HEK293 (cell line): Measurements from ENCODE around the gene TNRC6A.

Experiments used
- CTCF ChIA-PET: fragments of 350-600 bp; formaldehyde crosslinking; extraction: SDS; loops from one replicate; lab custom pipeline; 2021; ENCODE audit warnings: antibody characterized with exemption; lab: Yijun Ruan, JAX
- POLR2A ChIA-PET: fragments of 300-600 bp; formaldehyde crosslinking; extraction: SDS; loops from one replicate; lab custom pipeline; 2020; ENCODE audit warnings: antibody characterized with exemption, inconsistent platforms; lab: Yijun Ruan, JAX
- H3K27ac ChIP-seq: fragments of 200-500 bp; sonication (Bioruptor generic); 2 replicates; pipeline ENCODE4 v1.5.1; 2014; ENCODE audit warnings: low read depth, low read length, control low read depth, inconsistent platforms; ENCODE audit errors: extremely low read depth
- H3K36me3 ChIP-seq, 2 experiments: fragments of 200-500 bp in 1 of 2; sonication (Bioruptor generic) in 1 of 2; 1 replicate in 1 of 2; 2 replicates in 1 of 2; pipeline ENCODE4 v1.5.1; 2014 to 2017; ENCODE audit warnings: inconsistent platforms in 2 of 2, low read length in 2 of 2; ENCODE audit not compliant: control insufficient read depth in 2 of 2, insufficient read depth in 1 of 2
- H3K4me1 ChIP-seq: fragments of 200-500 bp; sonication (Bioruptor generic); 2 replicates; pipeline ENCODE4 v1.5.1; 2014; ENCODE audit warnings: mild to moderate bottlenecking, low read length, inconsistent platforms; ENCODE audit not compliant: control insufficient read depth, insufficient read depth
- H3K4me3 ChIP-seq: 2 replicates; pipeline ENCODE4 v1.5.1; 2011; ENCODE audit warnings: low read depth, mild to moderate bottlenecking, control low read depth, low read length, moderate library complexity
- H3K9me3 ChIP-seq: fragments of 200-500 bp; sonication (Bioruptor generic); 2 replicates; pipeline ENCODE4 v1.5.1; 2014; ENCODE audit warnings: low read depth, low read length, inconsistent platforms; ENCODE audit not compliant: control insufficient read depth, insufficient read depth
- SCRT2 ChIP-seq: fragments of 450-650 bp; formaldehyde crosslinking; IDR thresholded peaks from 2 replicates; pipeline ENCODE4 v1.5.1; 2016; ENCODE audit warnings: missing biosample characterization, missing genetic modification characterization
- SP7 ChIP-seq: fragments of 450-650 bp; formaldehyde crosslinking; IDR thresholded peaks from 2 replicates; pipeline ENCODE4 v1.5.1; 2016; ENCODE audit warnings: missing biosample characterization, missing genetic modification characterization
- ZBTB8A ChIP-seq: fragments of 450-650 bp; formaldehyde crosslinking; IDR thresholded peaks from 2 replicates; pipeline ENCODE4 v1.5.1; 2016; ENCODE audit warnings: missing biosample characterization, missing genetic modification characterization
- ZEB2 ChIP-seq: fragments of 450-650 bp; formaldehyde crosslinking; IDR thresholded peaks from 2 replicates; pipeline ENCODE4 v1.5.1; 2016; ENCODE audit warnings: missing biosample characterization, missing genetic modification characterization
- ZFP69B ChIP-seq: fragments of 450-650 bp; formaldehyde crosslinking; IDR thresholded peaks from 2 replicates; pipeline ENCODE4 v1.5.1; 2016; ENCODE audit warnings: missing biosample characterization, missing genetic modification characterization
- ZNF112 ChIP-seq: fragments of 450-650 bp; formaldehyde crosslinking; IDR thresholded peaks from 2 replicates; pipeline ENCODE4 v1.5.0; 2017; ENCODE audit warnings: missing biosample characterization, missing genetic modification characterization
- ZNF140 ChIP-seq: fragments of 450-650 bp; formaldehyde crosslinking; IDR thresholded peaks from 2 replicates; pipeline ENCODE4 v1.5.1; 2016; ENCODE audit warnings: missing biosample characterization, missing genetic modification characterization
- ZNF211 ChIP-seq: fragments of 450-650 bp; formaldehyde crosslinking; IDR thresholded peaks from 2 replicates; pipeline ENCODE4 v1.5.1; 2016; ENCODE audit warnings: low read depth, missing biosample characterization, missing genetic modification characterization
- ZNF24 ChIP-seq: fragments of 450-650 bp; formaldehyde crosslinking; IDR thresholded peaks from 2 replicates; pipeline ENCODE4 v1.5.1; 2016; ENCODE audit warnings: missing biosample characterization, missing genetic modification characterization
- ZNF302 ChIP-seq: fragments of 450-650 bp; formaldehyde crosslinking; IDR thresholded peaks from 2 replicates; pipeline ENCODE4 v1.5.1; 2016; ENCODE audit warnings: missing biosample characterization, missing genetic modification characterization, low read depth
- ZNF350 ChIP-seq: fragments of 450-650 bp; formaldehyde crosslinking; IDR thresholded peaks from 2 replicates; pipeline ENCODE4 v1.5.0; 2017; ENCODE audit warnings: missing biosample characterization, mild to moderate bottlenecking, missing genetic modification characterization
- ZNF354C ChIP-seq: fragments of 450-650 bp; formaldehyde crosslinking; IDR thresholded peaks from 2 replicates; pipeline ENCODE4 v1.5.1; 2016; ENCODE audit warnings: missing biosample characterization, missing genetic modification characterization, low read depth, borderline replicate concordance
- ZNF366 ChIP-seq: fragments of 450-650 bp; formaldehyde crosslinking; conservative IDR thresholded peaks from 2 replicates; pipeline ENCODE4 v1.5.1; 2016; ENCODE audit warnings: missing biosample characterization, missing genetic modification characterization
- ZNF416 ChIP-seq: fragments of 450-650 bp; formaldehyde crosslinking; IDR thresholded peaks from 2 replicates; pipeline ENCODE4 v1.5.1; 2016; ENCODE audit warnings: missing biosample characterization, missing genetic modification characterization
- ZNF623 ChIP-seq: fragments of 450-650 bp; formaldehyde crosslinking; IDR thresholded peaks from 2 replicates; pipeline ENCODE4 v1.5.1; 2016; ENCODE audit warnings: missing biosample characterization, missing genetic modification characterization
- ZNF624 ChIP-seq: fragments of 450-650 bp; formaldehyde crosslinking; IDR thresholded peaks from 2 replicates; pipeline ENCODE4 v1.5.1; 2017; ENCODE audit warnings: missing biosample characterization, missing genetic modification characterization
- ZNF747 ChIP-seq: fragments of 450-650 bp; formaldehyde crosslinking; IDR thresholded peaks from 2 replicates; pipeline ENCODE4 v1.5.1; 2016; ENCODE audit warnings: missing biosample characterization, missing genetic modification characterization
- ZNF843 ChIP-seq: fragments of 450-650 bp; formaldehyde crosslinking; IDR thresholded peaks from 2 replicates; pipeline ENCODE4 v1.5.1; 2016; ENCODE audit warnings: missing biosample characterization, missing genetic modification characterization
- TF ChIP-seq, protein P1 (sequence below): fragments of 450-650 bp; formaldehyde crosslinking; IDR thresholded peaks from 2 replicates; pipeline ENCODE4 v1.5.1; 2016; ENCODE audit warnings: missing biosample characterization, missing genetic modification characterization
- TF ChIP-seq, protein P2 (sequence below): fragments of 450-650 bp; IDR thresholded peaks from 2 replicates; pipeline ENCODE4 v1.5.1; 2018; ENCODE audit warnings: missing biosample characterization, missing genetic modification characterization
- TF ChIP-seq, protein P3 (sequence below): fragments of 450-650 bp; formaldehyde crosslinking; IDR thresholded peaks from 2 replicates; pipeline ENCODE4 v1.5.1; 2016; ENCODE audit warnings: missing biosample characterization, missing genetic modification characterization
- TF ChIP-seq, protein P4 (sequence below): fragments of 450-650 bp; formaldehyde crosslinking; IDR thresholded peaks from 2 replicates; pipeline ENCODE4 v1.5.1; 2016; ENCODE audit warnings: missing biosample characterization, missing genetic modification characterization, borderline replicate concordance
- TF ChIP-seq, protein P5 (sequence below): fragments of 450-650 bp; formaldehyde crosslinking; IDR thresholded peaks from 2 replicates; pipeline ENCODE4 v1.5.1; 2017; ENCODE audit warnings: missing biosample characterization, missing genetic modification characterization

Gene TNRC6A

DNA sequence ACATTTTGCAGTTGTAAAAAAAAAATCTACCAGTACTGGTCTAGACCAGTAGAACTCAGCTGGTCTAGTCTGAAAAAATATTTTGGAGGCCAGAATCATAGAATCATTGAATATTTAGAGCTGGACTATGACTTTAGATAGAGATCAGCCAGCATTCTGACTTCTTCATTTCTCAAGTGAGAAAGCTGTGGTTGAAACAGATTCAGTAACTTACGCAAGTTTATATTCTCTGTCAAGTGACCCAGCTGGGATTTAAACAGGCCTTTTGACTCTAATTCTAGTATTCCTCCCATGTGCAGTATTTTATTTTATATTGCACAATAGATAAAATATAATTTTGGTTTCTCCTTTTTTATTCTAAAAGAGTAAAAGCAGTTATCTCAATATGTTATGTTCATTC is 4.9 kb downstream of the TNRC6A start:
- H3K9me3 ChIP-seq, result no peaks in the 10 kb centered on the region
- TF ChIP-seq ZFP69B (tag by site-specific recombination) (no peak), ZNF623 (tag by site-specific recombination) (no peak), ZEB2 (tag by site-specific recombination) (no peak), ZNF350 (tag by site-specific recombination) (no peak), ZNF140 (tag by site-specific recombination) (no peak), ZNF366 (no peak), ZNF624 (tag by site-specific recombination) (no peak), ZNF747 (tag by site-specific recombination) (no peak), ZNF354C (tag by site-specific recombination) (no peak)
- TF ChIP-seq, protein P1, sequence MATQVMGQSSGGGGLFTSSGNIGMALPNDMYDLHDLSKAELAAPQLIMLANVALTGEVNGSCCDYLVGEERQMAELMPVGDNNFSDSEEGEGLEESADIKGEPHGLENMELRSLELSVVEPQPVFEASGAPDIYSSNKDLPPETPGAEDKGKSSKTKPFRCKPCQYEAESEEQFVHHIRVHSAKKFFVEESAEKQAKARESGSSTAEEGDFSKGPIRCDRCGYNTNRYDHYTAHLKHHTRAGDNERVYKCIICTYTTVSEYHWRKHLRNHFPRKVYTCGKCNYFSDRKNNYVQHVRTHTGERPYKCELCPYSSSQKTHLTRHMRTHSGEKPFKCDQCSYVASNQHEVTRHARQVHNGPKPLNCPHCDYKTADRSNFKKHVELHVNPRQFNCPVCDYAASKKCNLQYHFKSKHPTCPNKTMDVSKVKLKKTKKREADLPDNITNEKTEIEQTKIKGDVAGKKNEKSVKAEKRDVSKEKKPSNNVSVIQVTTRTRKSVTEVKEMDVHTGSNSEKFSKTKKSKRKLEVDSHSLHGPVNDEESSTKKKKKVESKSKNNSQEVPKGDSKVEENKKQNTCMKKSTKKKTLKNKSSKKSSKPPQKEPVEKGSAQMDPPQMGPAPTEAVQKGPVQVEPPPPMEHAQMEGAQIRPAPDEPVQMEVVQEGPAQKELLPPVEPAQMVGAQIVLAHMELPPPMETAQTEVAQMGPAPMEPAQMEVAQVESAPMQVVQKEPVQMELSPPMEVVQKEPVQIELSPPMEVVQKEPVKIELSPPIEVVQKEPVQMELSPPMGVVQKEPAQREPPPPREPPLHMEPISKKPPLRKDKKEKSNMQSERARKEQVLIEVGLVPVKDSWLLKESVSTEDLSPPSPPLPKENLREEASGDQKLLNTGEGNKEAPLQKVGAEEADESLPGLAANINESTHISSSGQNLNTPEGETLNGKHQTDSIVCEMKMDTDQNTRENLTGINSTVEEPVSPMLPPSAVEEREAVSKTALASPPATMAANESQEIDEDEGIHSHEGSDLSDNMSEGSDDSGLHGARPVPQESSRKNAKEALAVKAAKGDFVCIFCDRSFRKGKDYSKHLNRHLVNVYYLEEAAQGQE (tag by site-specific recombination), result no peak
- TF ChIP-seq, protein P2, sequence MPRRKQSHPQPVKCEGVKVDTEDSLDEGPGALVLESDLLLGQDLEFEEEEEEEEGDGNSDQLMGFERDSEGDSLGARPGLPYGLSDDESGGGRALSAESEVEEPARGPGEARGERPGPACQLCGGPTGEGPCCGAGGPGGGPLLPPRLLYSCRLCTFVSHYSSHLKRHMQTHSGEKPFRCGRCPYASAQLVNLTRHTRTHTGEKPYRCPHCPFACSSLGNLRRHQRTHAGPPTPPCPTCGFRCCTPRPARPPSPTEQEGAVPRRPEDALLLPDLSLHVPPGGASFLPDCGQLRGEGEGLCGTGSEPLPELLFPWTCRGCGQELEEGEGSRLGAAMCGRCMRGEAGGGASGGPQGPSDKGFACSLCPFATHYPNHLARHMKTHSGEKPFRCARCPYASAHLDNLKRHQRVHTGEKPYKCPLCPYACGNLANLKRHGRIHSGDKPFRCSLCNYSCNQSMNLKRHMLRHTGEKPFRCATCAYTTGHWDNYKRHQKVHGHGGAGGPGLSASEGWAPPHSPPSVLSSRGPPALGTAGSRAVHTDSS (tag by site-specific recombination), result no peak
- TF ChIP-seq, protein P3, sequence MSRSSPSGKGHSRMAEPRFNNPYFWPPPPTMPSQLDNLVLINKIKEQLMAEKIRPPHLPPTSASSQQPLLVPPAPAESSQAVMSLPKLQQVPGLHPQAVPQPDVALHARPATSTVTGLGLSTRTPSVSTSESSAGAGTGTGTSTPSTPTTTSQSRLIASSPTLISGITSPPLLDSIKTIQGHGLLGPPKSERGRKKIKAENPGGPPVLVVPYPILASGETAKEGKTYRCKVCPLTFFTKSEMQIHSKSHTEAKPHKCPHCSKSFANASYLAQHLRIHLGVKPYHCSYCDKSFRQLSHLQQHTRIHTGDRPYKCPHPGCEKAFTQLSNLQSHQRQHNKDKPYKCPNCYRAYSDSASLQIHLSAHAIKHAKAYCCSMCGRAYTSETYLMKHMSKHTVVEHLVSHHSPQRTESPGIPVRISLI (tag by site-specific recombination), result no peak
- TF ChIP-seq, all 188 proteins: peak for 0
- Histone ChIP-seq H3K27ac (no peak overlapping the region), H3K4me1 (peaks cover 16% of the 10 kb centered on the region), H3K36me3 (peaks cover 3 to 37% of the 10 kb centered on the region in 2 experiments; a peak in 2 of 3 replicates), H3K4me3 (no peak overlapping the region)
- ChIA-PET POLR2A (interaction anchor here (1.1 kb wide), 1 partner anchor 190 kb away, joined by 3 read pairs; no protein-coding TSS in a partner anchor), CTCF (no interaction called here)

DNA sequence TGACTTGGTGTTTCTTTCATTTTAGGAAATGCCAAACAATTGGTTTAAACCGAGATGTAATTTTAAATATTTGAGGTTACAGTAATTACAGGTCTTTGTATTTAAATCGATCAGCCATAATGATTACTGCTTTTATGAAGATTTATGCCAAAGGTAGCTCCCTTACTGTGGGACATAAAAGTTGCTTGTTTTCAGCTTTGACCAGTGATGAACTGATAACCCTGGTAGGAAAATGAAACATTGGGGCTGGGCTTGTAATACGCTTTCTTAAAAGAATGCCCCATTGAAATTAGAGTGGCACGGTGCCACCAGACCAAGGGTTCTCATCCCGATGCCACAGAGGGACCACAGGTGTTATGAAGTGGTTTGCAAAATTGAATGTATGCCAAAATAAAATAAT is 7.3 kb downstream of the TNRC6A start:
- TF ChIP-seq ZNF416 (tag by site-specific recombination), result no peak
- TF ChIP-seq ZNF112 (tag by site-specific recombination), result no peak
- TF ChIP-seq, protein P4, sequence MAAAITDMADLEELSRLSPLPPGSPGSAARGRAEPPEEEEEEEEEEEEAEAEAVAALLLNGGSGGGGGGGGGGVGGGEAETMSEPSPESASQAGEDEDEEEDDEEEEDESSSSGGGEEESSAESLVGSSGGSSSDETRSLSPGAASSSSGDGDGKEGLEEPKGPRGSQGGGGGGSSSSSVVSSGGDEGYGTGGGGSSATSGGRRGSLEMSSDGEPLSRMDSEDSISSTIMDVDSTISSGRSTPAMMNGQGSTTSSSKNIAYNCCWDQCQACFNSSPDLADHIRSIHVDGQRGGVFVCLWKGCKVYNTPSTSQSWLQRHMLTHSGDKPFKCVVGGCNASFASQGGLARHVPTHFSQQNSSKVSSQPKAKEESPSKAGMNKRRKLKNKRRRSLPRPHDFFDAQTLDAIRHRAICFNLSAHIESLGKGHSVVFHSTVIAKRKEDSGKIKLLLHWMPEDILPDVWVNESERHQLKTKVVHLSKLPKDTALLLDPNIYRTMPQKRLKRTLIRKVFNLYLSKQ (tag by site-specific recombination), result no peak
- no peak for TF ChIP-seq ZNF302 (tag by site-specific recombination)
- TF ChIP-seq ZNF843 (tag by site-specific recombination), result 0 out of 2 replicates have a peak, but pooled peaks have one; percentile 23
- TF ChIP-seq ZNF24 (tag by site-specific recombination), result no peak
- TF ChIP-seq ZNF211 (tag by site-specific recombination), result no peak
- no peak for TF ChIP-seq ZBTB8A (tag by site-specific recombination)
- TF ChIP-seq, protein P5, sequence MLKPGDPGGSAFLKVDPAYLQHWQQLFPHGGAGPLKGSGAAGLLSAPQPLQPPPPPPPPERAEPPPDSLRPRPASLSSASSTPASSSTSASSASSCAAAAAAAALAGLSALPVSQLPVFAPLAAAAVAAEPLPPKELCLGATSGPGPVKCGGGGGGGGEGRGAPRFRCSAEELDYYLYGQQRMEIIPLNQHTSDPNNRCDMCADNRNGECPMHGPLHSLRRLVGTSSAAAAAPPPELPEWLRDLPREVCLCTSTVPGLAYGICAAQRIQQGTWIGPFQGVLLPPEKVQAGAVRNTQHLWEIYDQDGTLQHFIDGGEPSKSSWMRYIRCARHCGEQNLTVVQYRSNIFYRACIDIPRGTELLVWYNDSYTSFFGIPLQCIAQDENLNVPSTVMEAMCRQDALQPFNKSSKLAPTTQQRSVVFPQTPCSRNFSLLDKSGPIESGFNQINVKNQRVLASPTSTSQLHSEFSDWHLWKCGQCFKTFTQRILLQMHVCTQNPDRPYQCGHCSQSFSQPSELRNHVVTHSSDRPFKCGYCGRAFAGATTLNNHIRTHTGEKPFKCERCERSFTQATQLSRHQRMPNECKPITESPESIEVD (tag by site-specific recombination), result 0 out of 2 replicates have a peak, but pooled peaks have one; percentile 20
- peak; percentile 96 for TF ChIP-seq SP7 (tag by site-specific recombination)
- TF ChIP-seq SCRT2, result no peak
- TF ChIP-seq, all 188 proteins: peak for 3
- Histone ChIP-seq H3K36me3 (peaks cover 3 to 36% of the 10 kb centered on the region in 2 experiments; a peak in 2 of 3 replicates), H3K4me1 (peaks cover 10% of the 10 kb centered on the region; the same call in 1 of the 2 replicates), H3K27ac (no peak overlapping the region), H3K9me3 (no peaks in the 10 kb centered on the region), H3K4me3 (no peak overlapping the region)
- ChIA-PET CTCF (no interaction called here), POLR2A (no interaction called here)
